Memory B cell (primary cell): ENCODE data around the gene RAPGEF2.
"Not testable (repeated sequence)": the region's sequence is repeated elsewhere in the genome, so short reads cannot be mapped to it uniquely, and the experiment has no call there.

Source experiments
- ATAC-seq: fragments of 150-1000 bp; cut with Tn5 transposase; 2 replicates; pipeline ENCODE4 v1.10.0; 2021; ENCODE audit warnings: low read depth, mild to moderate bottlenecking, moderate library complexity
- DNase-seq, 2 donors: peaks; one replicate each; pipeline ENCODE4 v3.0.0; 2022; ENCODE audit warnings: low spot score in 2 of 2
- H3K27ac Mint-ChIP-seq: one replicate; pipeline ENCODE4 v1.8.0; 2022; ENCODE audit warnings: mild to moderate bottlenecking, moderate library complexity, mixed read lengths
- H3K27me3 Mint-ChIP-seq: one replicate; pipeline ENCODE4 v1.8.0; 2022; ENCODE audit warnings: mixed read lengths
- H3K36me3 Mint-ChIP-seq: one replicate; pipeline ENCODE4 v1.8.0; 2022; ENCODE audit warnings: mild to moderate bottlenecking, mixed read lengths
- H3K4me1 Mint-ChIP-seq: one replicate; pipeline ENCODE4 v1.8.0; 2022; ENCODE audit warnings: mixed read lengths
- H3K4me3 Mint-ChIP-seq: one replicate; pipeline ENCODE4 v1.8.0; 2022; ENCODE audit warnings: mild to moderate bottlenecking, moderate library complexity, mixed read lengths
- H3K9me3 Mint-ChIP-seq: one replicate; pipeline ENCODE4 v1.8.0; 2022; ENCODE audit warnings: mixed read lengths

The RAPGEF2 gene

GRCh38 chr4:159102622-159103383 lies at the start of gene RAPGEF2:
RAPGEF2 (plus strand) TSS chr4:159103079; CDS start chr4:159104163, 1,084 bp downstream.
- no peaks in the 10 kb centered on the region for H3K9me3 Mint-ChIP-seq

GRCh38 chr4:159055833-159056232 lies 47.0 kb upstream of the RAPGEF2 start:
- Mint-ChIP-seq H3K9me3 (no peaks in the 10 kb centered on the region), H3K4me1 (peaks cover 22% of the 10 kb centered on the region), H3K27me3 (peaks cover 19% of the 10 kb centered on the region), H3K27ac (no peak overlapping the region), H3K36me3 (no peaks in the 10 kb centered on the region), H3K4me3 (no peak overlapping the region)
- ATAC-seq (no peak), DNase-seq (no peak)

More at GRCh38 chr4:159102622-159103383, at the start of gene RAPGEF2:
- H3K4me1 Mint-ChIP-seq, result peaks cover 32% of the 10 kb centered on the region
- peak; percentile 86 to 87 for DNase-seq
- H3K36me3 Mint-ChIP-seq, result no peaks in the 10 kb centered on the region
- H3K27ac Mint-ChIP-seq, result peak within 1 kb of the TSS; percentile 86
- peaks cover 1% of the 10 kb centered on the region for H3K27me3 Mint-ChIP-seq
- peak within 1 kb of the TSS; percentile 89 for H3K4me3 Mint-ChIP-seq
- peak; percentile 85 for ATAC-seq

- Mint-ChIP-seq H3K36me3 (no peaks in the 10 kb centered on the region), H3K4me3 (no peak overlapping the region), H3K27me3 (peaks cover 7% of the 10 kb centered on the region), H3K4me1 (no peaks in the 10 kb centered on the region), H3K27ac (no peak overlapping the region), H3K9me3 (no peaks in the 10 kb centered on the region)
- ATAC-seq (no peak), DNase-seq (no peak)
Observed at GRCh38 chr4:159060161-159060560, 42.7 kb upstream of the RAPGEF2 start.

- DNase-seq (no peak), ATAC-seq (no peak)
- Mint-ChIP-seq H3K36me3 (no peaks in the 10 kb centered on the region), H3K27ac (no peak overlapping the region), H3K4me1 (no peaks in the 10 kb centered on the region), H3K9me3 (no peaks in the 10 kb centered on the region), H3K4me3 (no peak overlapping the region), H3K27me3 (peaks cover 8% of the 10 kb centered on the region)
Observed at GRCh38 chr4:159062381-159062780, 40.5 kb upstream of the RAPGEF2 start.

- ATAC-seq (no peak), DNase-seq (no peak)
- H3K4me3 Mint-ChIP-seq, result no peak overlapping the region
- H3K27ac Mint-ChIP-seq, result no peak overlapping the region
- H3K36me3 Mint-ChIP-seq, result no peaks in the 10 kb centered on the region
- no peaks in the 10 kb centered on the region for H3K9me3 Mint-ChIP-seq
- peaks cover 4% of the 10 kb centered on the region for H3K27me3 Mint-ChIP-seq
- H3K4me1 Mint-ChIP-seq, result no peaks in the 10 kb centered on the region
Observed at GRCh38 chr4:159065513-159066240, 37.2 kb upstream of the RAPGEF2 start.

- DNase-seq, ATAC-seq, H3K27me3 Mint-ChIP-seq, H3K36me3 Mint-ChIP-seq, H3K4me1 Mint-ChIP-seq, H3K27ac Mint-ChIP-seq, H3K9me3 Mint-ChIP-seq, H3K4me3 Mint-ChIP-seq: not testable (repeated sequence)
Observed at GRCh38 chr4:159068139-159068538, 34.7 kb upstream of the RAPGEF2 start.

- Mint-ChIP-seq H3K27me3 (peaks cover 2% of the 10 kb centered on the region), H3K36me3 (no peaks in the 10 kb centered on the region), H3K27ac (no peak overlapping the region), H3K4me1 (no peaks in the 10 kb centered on the region), H3K9me3 (no peaks in the 10 kb centered on the region), H3K4me3 (no peak overlapping the region)
- no peak for ATAC-seq
- DNase-seq, result no peak
Observed at GRCh38 chr4:159069922-159070321, 33.0 kb upstream of the RAPGEF2 start.

GRCh38 chr4:159070742-159071141 lies 32.1 kb upstream of the RAPGEF2 start:
- H3K9me3 Mint-ChIP-seq, result no peaks in the 10 kb centered on the region
- ATAC-seq (no peak), DNase-seq (no peak)

GRCh38 chr4:159071178-159071968 lies 31.5 kb upstream of the RAPGEF2 start:
- Mint-ChIP-seq H3K36me3 (no peaks in the 10 kb centered on the region), H3K4me1 (no peaks in the 10 kb centered on the region), H3K27me3 (no peaks in the 10 kb centered on the region), H3K9me3 (no peaks in the 10 kb centered on the region), H3K27ac (no peak overlapping the region), H3K4me3 (no peak overlapping the region)
- no peak for DNase-seq
- no peak for ATAC-seq

More at GRCh38 chr4:159070742-159071141, 32.1 kb upstream of the RAPGEF2 start:
- Mint-ChIP-seq H3K27ac (no peak overlapping the region), H3K4me1 (no peaks in the 10 kb centered on the region), H3K36me3 (no peaks in the 10 kb centered on the region), H3K4me3 (no peak overlapping the region), H3K27me3 (peaks cover 2% of the 10 kb centered on the region)

GRCh38 chr4:159071969-159072765 lies 30.7 kb upstream of the RAPGEF2 start:
- DNase-seq (no peak), ATAC-seq (no peak)
- Mint-ChIP-seq H3K27ac (no peak overlapping the region), H3K9me3 (no peaks in the 10 kb centered on the region), H3K4me3 (no peak overlapping the region), H3K36me3 (no peaks in the 10 kb centered on the region), H3K27me3 (no peaks in the 10 kb centered on the region), H3K4me1 (no peaks in the 10 kb centered on the region)

GRCh38 chr4:159075531-159075932 lies 27.3 kb upstream of the RAPGEF2 start:
- H3K36me3 Mint-ChIP-seq, result no peaks in the 10 kb centered on the region
- H3K4me3 Mint-ChIP-seq, result no peak overlapping the region
- no peaks in the 10 kb centered on the region for H3K9me3 Mint-ChIP-seq
- H3K27ac Mint-ChIP-seq, result no peak overlapping the region
- DNase-seq, result no peak
- no peak for ATAC-seq
- peaks cover 5% of the 10 kb centered on the region for H3K4me1 Mint-ChIP-seq
- H3K27me3 Mint-ChIP-seq, result no peaks in the 10 kb centered on the region

- not testable (repeated sequence) for H3K9me3 Mint-ChIP-seq, H3K4me1 Mint-ChIP-seq, H3K27me3 Mint-ChIP-seq, DNase-seq, H3K36me3 Mint-ChIP-seq, ATAC-seq
- Mint-ChIP-seq H3K27ac (peak overlapping the region; percentile 50), H3K4me3 (peak overlapping the region; percentile 29)
Observed at GRCh38 chr4:159077018-159077417, 25.9 kb upstream of the RAPGEF2 start.

GRCh38 chr4:159077702-159078495 lies 25.0 kb upstream of the RAPGEF2 start:
- peaks cover 5% of the 10 kb centered on the region for H3K4me1 Mint-ChIP-seq
- DNase-seq, result peak in 1 of 2 donors; percentile 20

More at GRCh38 chr4:159077702-159078495, 25.0 kb upstream of the RAPGEF2 start:
- H3K27me3 Mint-ChIP-seq, result no peaks in the 10 kb centered on the region
- no peaks in the 10 kb centered on the region for H3K9me3 Mint-ChIP-seq
- peak; percentile 92 for ATAC-seq
- peak overlapping the region; percentile 50 for H3K27ac Mint-ChIP-seq
- H3K4me3 Mint-ChIP-seq, result peak overlapping the region; percentile 64
- H3K36me3 Mint-ChIP-seq, result no peaks in the 10 kb centered on the region
